GM21447 (cell line): ENCODE data around the gene KLHL3.

Experiments
- ATAC-seq: cut with Tn5 transposase; IDR thresholded peaks from one replicate; pipeline ENCODE4 v1.9.1; 2021; ENCODE audit not compliant: unreplicated experiment

Gene KLHL3

GRCh38 chr5:137747848-137748247 is 12.0 kb upstream of the KLHL3 start:
- no peak for ATAC-seq

GRCh38 chr5:137743031-137743640 is 7.2 kb upstream of the KLHL3 start:
- peak; percentile 68 for ATAC-seq

GRCh38 chr5:137741718-137742117 is 5.8 kb upstream of the KLHL3 start:
- no peak for ATAC-seq

- no peak for ATAC-seq
Observed at GRCh38 chr5:137739737-137740136, 3.8 kb upstream of the KLHL3 start.

GRCh38 chr5:137738947-137739346 is 3.1 kb upstream of the KLHL3 start:
- ATAC-seq, result no peak

GRCh38 chr5:137737349-137738131 is 1.7 kb upstream of the KLHL3 start:
- ATAC-seq, result no peak

GRCh38 chr5:137736496-137736895 is 607 bp upstream of the KLHL3 start:
- ATAC-seq, result no peak

GRCh38 chr5:137734962-137735554 is 831 bp downstream of the KLHL3 start:
- ATAC-seq, result peak; percentile 29

- no peak for ATAC-seq
Observed at GRCh38 chr5:137734331-137734730, 1.6 kb downstream of the KLHL3 start.

- ATAC-seq, result no peak
Observed at GRCh38 chr5:137733922-137734321, 2.0 kb downstream of the KLHL3 start.

GRCh38 chr5:137733006-137733405 is 2.9 kb downstream of the KLHL3 start:
- ATAC-seq, result no peak

GRCh38 chr5:137731176-137731575 is 4.7 kb downstream of the KLHL3 start:
- ATAC-seq, result no peak

GRCh38 chr5:137730336-137730735 is 5.6 kb downstream of the KLHL3 start:
- ATAC-seq, result no peak

GRCh38 chr5:137728048-137728447 is 7.8 kb downstream of the KLHL3 start:
- no peak for ATAC-seq

GRCh38 chr5:137727623-137728022 is 8.3 kb downstream of the KLHL3 start:
- ATAC-seq, result no peak

GRCh38 chr5:137724251-137724650 is 11.6 kb downstream of the KLHL3 start:
- no peak for ATAC-seq

- no peak for ATAC-seq
Observed at GRCh38 chr5:137718611-137719010, 17.3 kb downstream of the KLHL3 start.

- ATAC-seq, result no peak
Observed at GRCh38 chr5:137716337-137716736, 19.6 kb downstream of the KLHL3 start.

- ATAC-seq, result no peak
Observed at GRCh38 chr5:137715456-137715855, 20.4 kb downstream of the KLHL3 start.

- no peak for ATAC-seq
Observed at GRCh38 chr5:137714946-137715345, 20.9 kb downstream of the KLHL3 start.

- no peak for ATAC-seq
Observed at GRCh38 chr5:137714494-137714893, 21.4 kb downstream of the KLHL3 start.

- no peak for ATAC-seq
Observed at GRCh38 chr5:137712139-137712667, 23.7 kb downstream of the KLHL3 start.
